ENCODE data around the gene CFHR5.
"Not testable (repeated sequence)": the region's sequence is repeated elsewhere in the genome, so short reads cannot be mapped to it uniquely, and the experiment has no call there.

Gene CFHR5

DNA sequence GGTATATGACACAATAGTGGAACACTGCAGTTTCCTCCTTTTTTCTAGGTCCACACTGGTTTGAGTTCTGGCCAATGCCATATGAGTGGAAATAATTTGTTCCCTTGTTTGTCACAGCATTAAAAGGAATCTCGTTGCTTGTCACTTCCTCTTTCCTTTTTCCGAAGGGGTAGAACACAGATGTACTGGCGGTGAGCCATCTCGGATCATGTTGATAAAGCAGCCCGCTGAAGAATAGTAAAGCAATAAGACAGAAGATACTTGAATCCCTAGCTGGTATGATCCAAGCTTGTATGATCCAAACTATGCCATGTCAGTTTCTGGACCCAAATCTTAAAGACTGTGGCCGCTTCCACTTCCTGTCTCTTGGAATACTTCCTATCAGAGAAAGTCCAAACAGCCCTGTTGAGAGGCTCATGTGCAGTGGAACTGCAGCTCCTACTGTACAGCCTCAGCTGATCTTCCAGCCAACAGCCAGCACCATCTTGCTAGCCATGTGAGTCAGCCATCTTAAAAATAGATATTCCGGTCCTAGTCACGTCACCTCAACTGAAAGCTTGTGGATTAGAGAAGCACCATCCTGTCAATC, 40.3 kb downstream of the CFHR5 start:
- DNase-seq (ENCODE audit: low read depth, low spot score), result no peak

DNA sequence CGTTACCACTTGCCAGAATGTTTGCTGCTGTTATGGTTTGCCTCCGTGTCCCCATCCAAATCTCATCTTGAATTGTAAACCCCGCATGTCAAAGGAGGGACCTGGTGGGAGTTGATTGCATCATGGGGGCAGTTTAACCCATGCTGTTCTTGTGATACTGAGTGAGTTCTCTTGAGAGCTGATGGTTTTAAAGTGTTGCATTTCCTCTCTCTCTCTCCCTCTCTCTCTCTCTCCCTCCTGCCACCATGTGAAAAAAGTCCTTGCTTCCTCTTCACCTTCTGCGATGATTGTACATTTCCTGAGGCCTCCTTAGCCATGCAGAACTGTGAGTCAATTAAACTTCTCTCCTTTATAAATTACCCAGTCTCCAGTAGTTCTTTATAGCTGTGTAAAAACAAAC, 44.4 kb downstream of the CFHR5 start:
- no peak for DNase-seq (ENCODE audit: low read depth, low spot score)

DNA sequence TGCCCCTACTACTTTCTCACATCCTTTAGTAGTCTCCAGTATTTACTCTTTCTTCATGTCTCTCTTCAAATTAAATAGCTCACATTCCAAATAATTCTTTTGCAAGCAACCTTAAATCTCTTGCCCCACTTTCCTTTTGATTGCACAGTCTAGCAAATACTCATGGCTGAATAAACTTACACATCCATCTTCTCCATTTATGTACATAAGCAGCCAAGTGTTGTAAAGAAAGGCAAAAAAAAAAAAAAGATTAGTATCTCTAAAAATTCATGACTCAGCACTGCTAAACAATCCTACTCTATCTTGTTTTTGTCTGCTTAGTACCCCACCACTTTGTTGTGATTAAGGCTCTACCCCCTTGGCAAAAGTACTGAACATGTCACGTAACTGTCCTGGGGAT, 47.1 kb downstream of the CFHR5 start:
- no peak for DNase-seq (ENCODE audit: low read depth, low spot score)

DNA sequence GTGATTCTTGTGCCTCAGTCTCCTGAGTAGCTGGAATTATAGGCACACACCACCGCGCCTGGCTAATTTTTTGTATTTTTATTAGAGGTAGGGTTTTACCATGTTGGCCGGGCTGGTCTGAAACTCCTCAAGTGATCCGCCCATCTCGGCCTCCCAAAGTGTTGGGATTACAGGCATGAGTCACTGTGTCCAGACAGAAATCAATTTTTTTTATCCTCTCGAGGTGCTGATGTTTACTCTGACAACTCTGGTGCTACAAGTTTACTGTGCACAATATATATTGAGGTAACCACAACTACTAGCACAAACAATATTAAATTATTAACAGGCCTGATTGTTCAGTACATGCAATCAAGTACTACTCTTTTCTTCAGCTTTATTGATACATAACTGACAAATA, 50.0 kb downstream of the CFHR5 start:
- DNase-seq (ENCODE audit: low read depth, low spot score), result no peak

DNA sequence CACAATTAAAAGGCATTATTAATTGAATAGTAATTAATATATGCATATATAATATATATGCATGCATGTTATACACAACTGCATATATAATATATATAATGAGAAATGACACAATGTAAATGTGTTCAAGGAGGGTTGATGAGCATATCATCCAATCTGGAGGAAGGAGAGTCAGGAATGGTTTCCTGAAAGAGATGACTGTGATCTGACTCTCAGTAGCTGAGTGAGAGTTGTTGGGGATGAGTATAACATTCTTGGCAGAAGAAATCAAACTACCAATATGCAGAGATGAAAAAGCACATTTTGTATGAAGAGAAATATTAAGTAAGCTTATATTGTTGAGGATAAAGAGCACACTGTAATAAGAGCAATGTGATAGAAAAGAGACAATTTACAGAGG, 52.4 kb downstream of the CFHR5 start:
- DNase-seq (ENCODE audit: low read depth, low spot score), result no peak

DNA sequence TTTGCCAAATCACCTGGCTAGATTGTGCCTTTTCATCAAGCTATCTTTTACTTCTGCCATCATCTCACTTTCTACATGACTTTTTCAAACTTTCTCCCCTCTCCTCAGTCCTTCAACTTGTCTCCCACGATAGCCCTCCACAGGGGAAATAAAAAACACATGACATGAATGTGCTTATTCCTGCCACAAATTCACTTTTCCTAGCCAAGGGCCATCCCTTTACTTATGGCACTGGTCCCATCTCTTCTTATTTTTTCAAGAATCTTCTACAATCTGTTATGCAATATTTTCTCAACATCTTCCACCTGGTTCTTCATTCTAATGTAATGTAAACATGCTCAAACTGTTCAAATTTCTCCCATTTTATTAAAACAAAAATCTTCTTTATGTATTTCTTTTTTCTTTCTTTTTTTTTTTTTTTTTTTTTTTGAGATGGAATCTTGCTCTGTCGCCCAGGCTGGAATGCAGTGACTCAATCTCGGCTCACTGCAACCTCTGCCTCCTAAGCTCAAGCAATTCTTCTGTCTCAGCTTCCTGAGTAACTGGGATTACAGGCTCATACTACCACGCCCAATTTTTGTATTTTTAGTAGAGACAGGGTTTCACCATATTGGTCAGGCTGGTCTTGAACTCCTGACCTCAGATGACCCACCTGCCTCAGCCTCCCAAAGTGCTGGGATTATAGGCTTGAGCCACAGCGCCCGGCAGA, 57.4 kb downstream of the CFHR5 start:
- not testable (repeated sequence) for DNase-seq (ENCODE audit: low read depth, low spot score)

DNA sequence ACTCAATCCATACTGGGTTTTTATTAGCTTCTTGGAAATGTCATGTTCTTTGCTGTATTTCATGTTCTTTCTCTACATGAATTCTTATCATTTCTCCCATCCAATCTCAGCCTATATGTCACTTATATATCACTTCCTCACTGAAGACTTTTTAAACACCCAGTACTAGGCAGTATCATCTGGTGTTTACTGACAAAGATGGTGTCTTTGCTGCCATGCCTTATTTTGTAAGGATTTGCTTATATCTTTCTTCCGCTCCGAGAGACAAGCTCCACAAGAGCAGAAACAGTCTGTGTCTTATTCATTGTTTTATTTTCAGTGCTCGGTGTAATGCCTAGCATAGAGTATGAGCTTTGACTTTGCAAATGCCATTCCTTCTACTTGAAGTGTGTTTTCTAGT, 59.5 kb downstream of the CFHR5 start:
- DNase-seq (ENCODE audit: low read depth, low spot score), result no peak

DNA sequence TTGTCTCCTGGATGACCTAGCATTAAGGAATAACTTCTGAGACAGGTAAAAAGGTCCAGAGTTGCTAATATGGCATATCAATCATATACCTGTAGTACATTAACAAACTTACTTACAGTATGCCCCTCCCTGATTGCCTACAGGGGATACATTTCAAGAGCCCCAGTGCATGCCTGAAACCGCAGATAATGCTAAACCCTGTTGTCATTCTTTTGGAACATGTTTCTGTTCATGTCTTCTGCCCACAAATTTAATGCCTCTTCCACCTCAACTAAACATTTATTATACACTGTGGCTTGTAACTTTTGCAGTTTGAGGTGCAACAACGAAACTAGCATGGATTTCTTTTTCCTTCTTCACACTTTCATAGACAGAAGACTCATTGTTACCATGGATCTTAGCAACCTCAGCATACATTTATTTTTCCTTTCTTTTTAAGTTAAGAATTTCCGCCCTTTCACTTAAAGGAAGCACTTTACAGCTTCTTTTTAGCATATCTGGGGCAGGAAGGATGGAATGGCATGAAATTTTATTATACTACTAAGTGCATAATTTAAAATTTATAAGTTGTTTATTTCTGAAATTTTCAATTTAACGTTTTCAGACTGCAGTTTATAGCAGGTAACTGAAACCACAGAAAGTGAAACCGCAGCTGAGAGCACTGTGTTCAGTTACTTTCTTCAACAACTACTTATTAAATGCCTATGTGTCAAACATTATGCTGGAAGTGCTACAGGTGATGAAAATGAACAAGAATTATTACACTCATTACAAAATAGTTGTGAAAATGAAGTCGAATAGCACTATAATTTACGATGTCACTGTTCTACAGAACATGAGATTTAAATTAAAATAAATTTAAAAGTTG, 64.4 kb downstream of the CFHR5 start:
- no peak for DNase-seq (ENCODE audit: low read depth, low spot score)

DNA sequence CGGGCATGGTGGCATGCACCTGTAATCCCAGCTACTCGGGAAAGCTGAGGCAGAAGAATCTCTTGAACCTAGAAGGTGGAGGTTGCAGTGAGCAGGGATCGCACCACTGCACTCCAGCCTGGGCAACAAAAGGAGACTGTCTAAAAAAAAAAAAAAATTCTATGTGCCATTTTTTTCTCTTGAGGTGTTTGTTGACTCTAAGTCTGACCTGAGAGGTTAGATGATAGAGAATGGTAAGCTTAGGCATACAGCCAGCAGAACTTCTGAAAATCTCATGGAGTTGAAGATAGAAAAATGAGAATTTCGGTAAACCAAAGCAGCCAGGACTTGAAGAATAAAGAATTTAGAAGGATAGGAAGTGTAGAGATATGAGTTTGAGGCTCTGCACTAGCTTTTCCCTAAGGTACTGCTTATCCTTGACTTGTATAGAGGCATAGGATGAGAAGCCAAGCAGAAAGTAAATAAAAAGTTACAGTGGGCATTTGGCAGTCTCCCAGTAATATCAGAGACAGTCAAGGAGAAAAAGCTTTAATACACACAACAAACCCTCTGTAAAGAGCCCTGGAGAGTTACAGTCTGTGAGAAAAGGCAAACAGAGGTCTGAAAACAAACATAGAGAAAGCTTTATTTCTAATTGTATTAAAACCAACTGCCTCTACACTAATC, 65.5 kb downstream of the CFHR5 start:
- DNase-seq (ENCODE audit: low read depth, low spot score), result peak; percentile 37

DNA sequence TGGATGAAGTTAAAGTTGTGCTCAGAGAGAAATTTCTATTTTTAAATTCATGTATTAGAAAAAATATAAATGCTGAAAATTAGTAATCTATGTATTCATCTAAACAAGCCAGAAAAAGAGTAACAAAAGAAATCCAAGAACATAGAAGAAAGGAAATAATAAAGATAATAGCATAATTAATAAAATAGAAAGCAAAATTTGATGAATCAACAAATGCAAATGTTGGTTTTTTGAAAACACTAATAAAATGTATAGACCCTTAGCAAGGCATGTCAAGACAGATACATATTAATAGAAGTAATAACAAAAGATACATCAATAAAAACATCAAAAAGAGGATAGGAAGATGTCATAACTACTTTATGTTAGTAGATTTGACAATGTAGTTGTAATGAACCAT, 71.7 kb downstream of the CFHR5 start:
- DNase-seq (ENCODE audit: low read depth, low spot score), result no peak

All from brain pericyte (primary cell).